A549 (cell line): ENCODE results near the gene SMYD1. TPM values are rescaled to one million over a fixed set of nuclear protein-coding genes. Genes with fewer than 3 reads are reported as not detected.
"Not testable (repeated sequence)": the region's sequence is repeated elsewhere in the genome, so short reads cannot be mapped to it uniquely, and the experiment has no call there.

Experiments
- ATAC-seq, 2 experiments: fragments of 200-7000 bp in 1 of 2; fragments of >200 bp in 1 of 2; cut with Nextera tagmentation in 1 of 2; cut with Tn5 transposase in 1 of 2; 3 replicates each; pipeline versions ENCODE4 v1.8.0 to v1.9.1; 2018 to 2020; ENCODE audit warnings: mild to moderate bottlenecking in 1 of 2, moderate library complexity in 1 of 2
- CTCF ChIA-PET: fragments of 300-600 bp; sonication (Branson Sonifier 250); formaldehyde crosslinking; extraction: SDS; loops from one replicate; lab custom pipeline; 2021; ENCODE audit warnings: antibody characterized with exemption, inconsistent platforms; lab: Yijun Ruan, JAX
- POLR2A ChIA-PET: fragments of 350-600 bp; formaldehyde crosslinking; extraction: SDS; loops from one replicate; lab custom pipeline; 2021; ENCODE audit warnings: antibody characterized with exemption, inconsistent platforms; lab: Yijun Ruan, JAX
- DNase-seq, 2 experiments: peaks; one replicate each; pipeline versions ENCODE4 v3.0.0 to v3.0.0-alpha.2; 2011 to 2016; ENCODE audit warnings: low read depth in 1 of 2, low spot score in 1 of 2
- FAIRE-seq: peaks from 2 replicates; lab custom pipeline; 2011; peaks lifted over from hg19 to GRCh38; lab: Jason Lieb, UNC
- H3K27ac ChIP-seq, 2 experiments: fragments of >200 bp; sonication (Bioruptor Twin); formaldehyde crosslinking; 3 replicates each; pipeline ENCODE4 v1.5.1; 2016 to 2017
- H3K4me1 ChIP-seq: fragments of >200 bp; sonication (Bioruptor Twin); formaldehyde crosslinking; 3 replicates; pipeline ENCODE4 v1.6.1; 2016
- H3K4me2 ChIP-seq: fragments of >200 bp; sonication (Bioruptor Twin); formaldehyde crosslinking; 3 replicates; pipeline ENCODE4 v1.6.1; 2016
- H3K4me3 ChIP-seq: fragments of >200 bp; sonication (Bioruptor Twin); formaldehyde crosslinking; 3 replicates; pipeline ENCODE4 v1.5.1; 2016
- H3K9me3 ChIP-seq: fragments of >200 bp; sonication (Bioruptor Twin); formaldehyde crosslinking; 3 replicates; pipeline ENCODE4 v1.6.1; 2016
- CHD2 ChIP-seq: fragments of 150-350 bp; IDR thresholded peaks from 2 replicates; pipeline ENCODE4 v1.6.1; 2014; ENCODE audit warnings: low read length; ENCODE audit not compliant: partially characterized antibody
- CHD4 ChIP-seq: fragments of 200-600 bp; sonication (generic); IDR thresholded peaks from 2 replicates; pipeline ENCODE4 v1.6.1; 2016; ENCODE audit warnings: antibody characterized with exemption, mild to moderate bottlenecking, borderline replicate concordance
- EHF ChIP-seq: fragments of 250-450 bp; sonication (Bioruptor Pico); IDR thresholded peaks from 2 replicates; pipeline ENCODE4 v1.5.0; 2020; ENCODE audit warnings: mild to moderate bottlenecking
- EHMT2 ChIP-seq: fragments of 200-600 bp; sonication (generic); IDR thresholded peaks from 2 replicates; pipeline ENCODE4 v1.6.1; 2016; ENCODE audit warnings: antibody characterized with exemption, low read depth, mild to moderate bottlenecking, moderate library complexity
- FOSL2 ChIP-seq, 2 experiments: fragments of 450-650 bp in 1 of 2; fragments of >200 bp in 1 of 2; sonication (Bioruptor Twin) in 1 of 2; formaldehyde crosslinking; IDR thresholded peaks; 2 replicates each; pipeline versions ENCODE4 v1.5.0 to v1.6.1; 2016 to 2020; ENCODE audit warnings: mild to moderate bottlenecking in 1 of 2, moderate library complexity in 1 of 2
- GATA3 ChIP-seq: IDR thresholded peaks from 2 replicates; pipeline ENCODE4 v1.6.1; 2012; ENCODE audit warnings: borderline replicate concordance
- HOXB5 ChIP-seq: fragments of 250-450 bp; sonication (Bioruptor Pico); IDR thresholded peaks from 2 replicates; pipeline ENCODE4 v1.5.0; 2020; ENCODE audit warnings: mild to moderate bottlenecking, moderate library complexity
- JUNB ChIP-seq: fragments of >200 bp; sonication (Bioruptor Twin); formaldehyde crosslinking; IDR thresholded peaks from 2 replicates; pipeline ENCODE4 v1.6.1; 2016
- KDM1A ChIP-seq: fragments of 200-600 bp; sonication (generic); IDR thresholded peaks from 2 replicates; pipeline ENCODE4 v1.6.1; 2016; ENCODE audit warnings: low read depth, mild to moderate bottlenecking
- MAFK ChIP-seq: fragments of 450-650 bp; IDR thresholded peaks from 2 replicates; pipeline ENCODE4 v1.6.1; 2014; ENCODE audit not compliant: partially characterized antibody
- MAX ChIP-seq: IDR thresholded peaks from 2 replicates; pipeline ENCODE4 v1.6.1; 2012
- POLR2AphosphoS2 ChIP-seq: conservative IDR thresholded peaks from 2 replicates; pipeline ENCODE4 v1.6.1; 2012; ENCODE audit warnings: low read length, improper control_type of control experiment, inconsistent platforms
- RARB ChIP-seq: fragments of 250-450 bp; sonication (Bioruptor Pico); IDR thresholded peaks from 2 replicates; pipeline ENCODE4 v1.8.0; 2021; ENCODE audit warnings: mild to moderate bottlenecking, moderate library complexity
- RCOR1 ChIP-seq: fragments of 150-350 bp; IDR thresholded peaks from 2 replicates; pipeline ENCODE4 v1.6.1; 2014; ENCODE audit warnings: antibody characterized with exemption, low read length, low read depth
- ZNF302 ChIP-seq: fragments of 250-450 bp; sonication (Bioruptor Pico); IDR thresholded peaks from 2 replicates; pipeline ENCODE4 v1.9.0; 2021; ENCODE audit warnings: inconsistent platforms, mild to moderate bottlenecking, moderate library complexity
- WGBS: methylation state at CpG from one replicate; pipeline ENCODE4 v1.1.6; 2017; ENCODE audit errors: missing lambda C conversion rate; 5-methylcytosine and 5-hydroxymethylcytosine counted together
- polyA plus RNA-seq, 4 experiments: library from polyadenylated mRNA; depleted of rRNA in 3 of 4; stranded (reverse); fragments of >200 nt; fragmentation: RNase III in 1 of 4; extraction: RNeasy Plus Mini Kit Qiagen cat#74134 plus additional on column Dnase treatment in 1 of 4; gene quantifications; 2 replicates in 3 of 4; 3 replicates in 1 of 4; pipeline ENCODE4 v1.2.3, GENCODE V29; 2011 to 2017
- TF ChIP-seq, protein P1 (sequence below): fragments of >200 bp; sonication (Bioruptor Twin); formaldehyde crosslinking; IDR thresholded peaks from 2 replicates; pipeline ENCODE4 v1.6.1; 2016

SMYD1 gene
- polyA plus RNA-seq, 2 of the 4 experiments (the other 2 are of a cell fraction) = not detected

DNA sequence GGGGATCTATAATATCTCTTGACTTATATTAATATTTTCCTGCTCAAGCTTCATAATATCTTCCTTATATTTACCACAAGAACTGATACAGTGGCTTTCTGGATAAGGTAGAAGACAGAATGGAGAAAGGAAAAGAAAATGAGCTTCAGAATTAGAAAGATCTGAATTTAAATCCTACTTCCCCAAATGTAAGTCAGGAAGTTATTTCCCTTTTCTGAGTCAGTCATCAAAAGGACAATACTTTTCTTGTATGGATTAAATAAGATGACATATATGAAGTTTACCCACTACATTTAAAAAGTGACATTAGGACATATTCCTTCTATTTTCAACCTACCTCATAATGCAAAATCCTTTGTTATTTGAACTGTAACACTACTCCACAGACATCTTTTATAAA, 31.0 kb upstream of the SMYD1 start:
- no peak for FAIRE-seq
- Histone ChIP-seq H3K27ac (no peak overlapping the region), H3K4me3 (no peak overlapping the region), H3K4me1 (peaks cover 24% of the 10 kb centered on the region), H3K9me3 (peaks cover 23% of the 10 kb centered on the region; the same call in 1 of the 3 replicates), H3K4me2 (no peak overlapping the region)
- TF ChIP-seq KDM1A = no peak
- no peak for ATAC-seq
- CTCF ChIA-PET = interaction anchor here (1.4 kb wide), 2 partner anchors 24 to 123 kb away, joined by 3 to 5 read pairs; no protein-coding TSS in a partner anchor
- DNase-seq = no peak
- POLR2A ChIA-PET = no interaction called here

DNA sequence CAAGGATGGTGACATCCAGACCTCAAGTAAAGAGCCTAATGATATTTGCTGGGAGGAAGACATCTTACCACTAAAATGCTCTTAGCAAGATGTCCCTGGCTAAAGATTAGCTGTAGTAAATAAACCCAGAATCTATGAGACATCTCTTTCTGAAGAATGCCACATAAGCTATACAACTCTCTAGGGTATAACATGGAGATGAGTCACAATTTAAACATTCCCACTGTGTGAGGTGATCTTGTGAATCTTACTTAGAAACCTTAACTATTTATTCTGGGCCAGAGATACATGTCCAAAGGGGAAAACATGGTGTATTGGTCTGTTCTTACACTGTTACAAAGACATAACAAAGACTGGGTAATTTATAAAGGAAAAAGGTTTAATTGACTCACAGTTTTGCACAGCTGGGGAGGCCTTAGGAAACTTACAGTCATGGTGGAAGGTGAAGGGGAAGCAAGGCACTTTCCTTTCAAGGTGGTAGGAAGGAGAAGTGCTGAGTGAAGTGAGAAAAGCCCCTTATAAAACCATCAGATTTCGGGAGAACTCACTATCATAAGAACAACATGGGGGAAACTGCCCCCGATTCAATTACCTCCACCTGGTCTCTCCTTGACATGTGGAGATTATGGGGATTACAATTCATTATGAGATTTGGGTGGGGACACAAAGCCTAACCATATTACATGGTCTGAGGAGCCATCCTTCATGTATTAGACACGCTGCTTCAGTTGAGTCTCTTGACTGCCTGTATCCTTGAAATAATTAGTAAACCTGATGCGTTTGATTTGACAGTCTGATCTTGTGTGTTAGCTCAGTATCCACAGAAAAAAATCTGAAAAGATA, 29.1 kb upstream of the SMYD1 start:
- peak overlapping the region; percentile 54 for H3K4me2 ChIP-seq
- ChIA-PET POLR2A (interaction anchor here (0.9 kb wide), 1 partner anchor 22 kb away, joined by 3 read pairs; no protein-coding TSS in a partner anchor), CTCF (interaction anchor here (0.6 to 1.4 kb wide), 3 partner anchors 22 to 121 kb away, joined by 3 read pairs; no protein-coding TSS in a partner anchor)
- H3K27ac ChIP-seq = peak overlapping the region; percentile 71 to 77
- 83% methylated on average over 4 of the region's 4 CpGs for WGBS
- ATAC-seq (peak; percentile 97 to 99), DNase-seq (peak; percentile 46 to 81), FAIRE-seq (peak; percentile 59)
- no peak overlapping the region for H3K4me3 ChIP-seq
- peaks cover 38% of the 10 kb centered on the region for H3K4me1 ChIP-seq
- TF ChIP-seq, protein P1, sequence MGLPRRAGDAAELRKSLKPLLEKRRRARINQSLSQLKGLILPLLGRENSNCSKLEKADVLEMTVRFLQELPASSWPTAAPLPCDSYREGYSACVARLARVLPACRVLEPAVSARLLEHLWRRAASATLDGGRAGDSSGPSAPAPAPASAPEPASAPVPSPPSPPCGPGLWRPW = no peak
- peak; percentile 57; the same call in 1 of the 2 replicates for TF ChIP-seq MAX
- peak; percentile 49 for TF ChIP-seq MAFK
- TF ChIP-seq EHMT2 = 0 out of 2 replicates have a peak, but pooled peaks have one; percentile 50
- TF ChIP-seq FOSL2 (IDR thresholded peaks at IDR 0.05) = peak; percentile 67
- TF ChIP-seq FOSL2 (CRISPR knock-in tag; IDR thresholded peaks at IDR 0.05) = peak; percentile 85
- TF ChIP-seq POLR2AphosphoS2 = no peak
- peak; percentile 61; the same call in 1 of the 2 replicates for TF ChIP-seq GATA3
- peak; percentile 84 for TF ChIP-seq JUNB
- H3K9me3 ChIP-seq = peaks cover 23% of the 10 kb centered on the region; the same call in 1 of the 3 replicates

DNA sequence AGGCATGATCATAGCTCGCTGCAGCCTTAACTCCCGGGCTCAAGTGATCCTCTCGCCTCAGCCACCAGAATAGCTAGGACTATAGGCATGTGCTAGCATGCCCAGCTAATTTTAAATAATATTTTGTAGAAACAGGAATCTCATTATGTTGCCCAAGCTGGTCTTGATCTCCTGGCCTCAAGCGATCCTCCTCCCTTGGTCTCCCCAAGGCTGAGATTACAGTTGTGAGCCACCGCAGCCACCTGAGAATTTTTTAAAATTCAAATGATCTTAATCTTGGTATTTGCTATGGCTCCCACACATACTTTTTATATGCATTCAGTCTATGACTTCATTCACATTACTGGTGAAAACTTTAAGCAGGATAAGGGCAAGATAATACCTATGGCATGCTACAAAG, 25.1 kb upstream of the SMYD1 start:
- TF ChIP-seq HOXB5 (no peak), RARB (CRISPR knock-in tag) (no peak), RCOR1 (no peak), CHD4 (no peak), ZNF302 (CRISPR knock-in tag) (no peak), EHF (CRISPR knock-in tag) (no peak), CHD2 (no peak), GATA3 (no peak)
- Histone ChIP-seq H3K4me1 (peaks cover 35% of the 10 kb centered on the region), H3K27ac (0 out of 6 replicates have a peak overlapping the region, but pooled peaks of 1 of the 2 experiments have one; percentile 0), H3K4me3 (no peak overlapping the region), H3K4me2 (no peak overlapping the region), H3K9me3 (peaks cover 4% of the 10 kb centered on the region; the same call in 1 of the 3 replicates)
- 93% methylated on average over 5 of the region's 5 CpGs for WGBS
- DNase-seq = no peak
- POLR2A ChIA-PET = no interaction called here
- no peak for ATAC-seq
- FAIRE-seq = no peak
- CTCF ChIA-PET = interaction anchor here (0.6 to 0.7 kb wide), 3 partner anchors 18 to 788 kb away, joined by 3 to 5 read pairs (median 4); no protein-coding TSS in a partner anchor

GRCh38 chr2:88045561-88045960, 22.1 kb upstream of the SMYD1 start:
- CTCF ChIA-PET = interaction anchor here (0.8 to 2.9 kb wide), 3 partner anchors 15 to 626 kb away, joined by 4 to 26 read pairs (median 4); no protein-coding TSS in a partner anchor
- POLR2A ChIA-PET, H3K9me3 ChIP-seq, H3K4me3 ChIP-seq, ATAC-seq, H3K27ac ChIP-seq, FAIRE-seq, DNase-seq, H3K4me2 ChIP-seq: not testable (repeated sequence)
- WGBS = 90% methylated on average over 6 of the region's 6 CpGs
- peaks cover 17% of the 10 kb centered on the region for H3K4me1 ChIP-seq
